HG03469 (cell line): ENCODE data around the gene IFITM5.

Experiments used
- ATAC-seq: cut with Tn5 transposase; IDR thresholded peaks from one replicate; pipeline ENCODE4 v1.9.1; 2021; ENCODE audit warnings: mild to moderate bottlenecking, moderate library complexity, moderate number of reproducible peaks; ENCODE audit not compliant: unreplicated experiment

Gene IFITM5

DNA sequence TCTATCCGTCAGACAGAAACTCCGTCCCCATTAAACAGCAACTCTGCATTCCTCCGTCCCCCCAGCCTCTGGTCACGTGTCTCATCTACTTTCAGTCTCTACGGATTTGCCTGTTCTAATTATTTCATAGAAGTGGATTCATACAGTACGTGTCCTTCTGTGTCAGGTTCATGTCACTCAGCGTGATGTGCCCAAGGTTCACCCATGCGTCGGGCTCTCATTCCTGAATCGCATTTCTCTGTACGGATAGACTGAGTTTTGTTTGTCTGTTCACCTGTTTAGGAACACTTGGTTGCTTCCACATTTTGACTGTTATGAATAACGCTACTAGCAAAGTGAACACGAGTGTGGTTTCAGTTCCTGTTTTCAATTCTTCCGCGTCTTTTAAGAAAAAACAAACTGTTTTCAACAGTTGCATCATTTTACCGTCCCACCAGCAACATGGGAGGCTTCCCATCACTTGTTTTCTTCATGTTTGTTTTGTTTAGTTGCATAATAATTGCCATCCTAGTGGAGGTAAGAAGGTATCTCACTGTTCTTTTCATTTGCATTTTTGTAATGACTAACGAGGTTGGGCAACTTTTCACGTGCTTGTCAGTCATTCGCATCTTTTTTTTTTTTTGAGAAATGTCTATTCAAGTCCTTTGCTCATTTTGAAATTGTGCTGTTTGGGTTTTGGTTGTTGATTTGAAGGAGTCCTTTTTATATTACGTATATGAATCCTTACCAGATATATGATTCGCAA lies 30.0 kb downstream of the IFITM5 start:
- peak; percentile 59 for ATAC-seq

DNA sequence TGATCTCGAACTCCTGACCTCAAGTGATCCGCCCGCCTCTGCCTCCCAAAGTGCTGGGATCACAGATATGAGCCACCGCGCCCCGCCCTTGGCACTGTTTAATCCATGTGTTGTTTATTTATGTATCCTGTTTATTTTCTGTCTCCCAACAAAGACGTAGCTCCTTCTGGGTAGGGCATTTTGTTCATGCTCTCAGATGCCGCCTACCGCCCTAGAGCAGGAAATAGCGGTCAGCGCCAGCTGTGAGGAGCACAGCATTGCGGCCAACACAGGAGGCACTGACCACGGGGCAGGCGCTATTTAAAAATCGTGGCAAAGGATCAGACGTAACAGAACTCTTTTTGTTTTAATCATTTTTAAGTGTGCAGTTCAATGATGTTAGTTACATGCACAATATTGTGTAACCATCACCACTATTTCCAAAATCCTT lies 30.6 kb downstream of the IFITM5 start:
- ATAC-seq, result peak; percentile 23

DNA sequence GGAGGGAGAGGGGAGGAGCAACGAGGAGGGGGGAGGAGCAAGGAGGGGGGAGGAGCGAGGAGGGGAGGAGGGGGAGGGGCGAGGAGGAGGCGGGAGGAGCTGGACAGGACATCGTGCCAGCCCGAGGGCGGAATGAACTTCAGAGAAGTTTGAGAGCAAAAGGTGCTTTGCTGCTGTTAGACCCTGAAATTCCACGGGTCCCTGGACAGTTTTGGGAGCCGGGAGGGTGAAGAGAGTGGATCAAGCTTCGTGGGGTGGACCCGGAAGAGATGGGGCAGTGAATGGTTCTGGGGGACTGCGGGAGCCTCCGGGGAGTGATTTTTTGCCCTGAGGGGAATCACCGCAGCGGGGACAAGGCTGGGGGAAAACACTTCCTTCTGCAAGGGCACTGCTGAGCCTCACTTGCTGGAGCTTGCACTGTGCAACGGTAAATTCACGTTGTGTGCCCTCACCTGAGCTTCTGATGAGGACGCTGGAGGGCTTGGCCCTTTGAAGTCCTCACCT lies 31.8 kb downstream of the IFITM5 start:
- ATAC-seq, result no peak

DNA sequence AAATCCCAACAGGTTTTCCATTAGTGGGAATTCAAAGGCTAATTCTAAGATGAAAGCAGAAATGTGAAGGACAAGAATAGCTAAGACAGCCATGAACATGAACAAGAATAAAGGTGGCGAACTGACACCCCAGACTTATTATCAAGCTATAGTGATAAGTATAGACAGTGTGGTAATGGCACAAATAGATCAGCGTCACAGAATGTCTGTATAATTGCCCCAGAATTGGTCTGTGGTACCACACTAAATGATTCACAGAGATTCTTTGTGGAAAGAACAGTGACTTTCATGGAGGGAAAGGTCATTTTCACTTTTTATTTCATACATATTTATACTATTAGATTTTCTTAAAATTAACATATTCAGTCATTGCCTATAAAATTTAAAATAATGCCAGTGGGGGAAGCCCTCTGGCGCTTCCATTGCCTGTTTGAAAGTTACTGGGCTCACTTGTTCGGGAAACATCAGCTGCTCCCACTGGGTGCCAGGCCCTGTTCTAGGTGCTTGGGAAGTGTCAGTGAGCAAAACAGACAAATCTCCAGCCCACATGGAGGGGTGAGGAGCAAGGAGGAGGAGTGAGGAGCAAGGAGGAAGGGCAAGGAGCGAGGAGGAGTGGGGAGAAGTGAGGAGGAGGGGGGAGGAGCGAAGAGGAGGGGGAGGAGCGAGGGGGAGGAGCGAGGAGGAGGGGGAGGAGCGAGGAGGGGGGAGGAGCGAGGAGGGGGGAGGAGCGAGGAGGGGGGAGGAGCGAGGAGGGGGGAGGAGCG lies 32.5 kb downstream of the IFITM5 start:
- no peak for ATAC-seq

DNA sequence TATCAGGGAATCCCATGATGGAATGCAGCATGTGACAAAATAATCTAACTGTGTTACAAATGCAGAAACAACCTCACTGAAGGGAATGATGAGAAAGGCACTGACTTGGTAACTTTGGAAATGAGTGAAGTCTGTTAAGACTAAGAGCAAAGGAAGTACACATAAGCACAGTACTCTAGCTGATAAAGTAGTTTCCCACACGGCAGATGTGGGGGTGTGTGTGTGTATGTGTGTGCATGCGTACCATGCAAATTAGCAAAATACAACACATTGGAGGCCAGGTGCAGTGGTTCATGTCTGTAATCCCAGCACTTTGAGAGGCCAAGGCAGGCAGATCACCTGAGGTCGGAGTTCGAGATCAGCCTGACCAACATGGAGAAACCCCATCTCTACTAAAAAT lies 37.7 kb downstream of the IFITM5 start:
- no peak for ATAC-seq

DNA sequence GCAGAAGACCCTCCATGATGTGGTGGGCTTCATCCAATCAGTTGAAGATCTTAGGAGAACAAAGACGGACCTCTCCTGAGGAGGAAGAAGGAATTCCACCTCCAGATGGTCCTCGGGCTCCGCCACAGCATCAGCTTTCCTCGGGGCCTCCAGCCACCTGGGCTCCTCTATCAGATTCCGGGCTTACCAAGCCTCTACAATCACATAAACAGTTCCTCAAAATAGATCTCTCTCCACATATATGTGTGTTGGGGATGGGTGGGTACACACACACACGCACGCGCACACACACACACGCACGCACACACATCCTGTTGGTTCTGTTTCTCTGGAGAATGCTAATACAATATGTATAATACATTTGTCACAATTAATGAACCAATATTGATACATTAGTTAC lies 39.9 kb downstream of the IFITM5 start:
- no peak for ATAC-seq

DNA sequence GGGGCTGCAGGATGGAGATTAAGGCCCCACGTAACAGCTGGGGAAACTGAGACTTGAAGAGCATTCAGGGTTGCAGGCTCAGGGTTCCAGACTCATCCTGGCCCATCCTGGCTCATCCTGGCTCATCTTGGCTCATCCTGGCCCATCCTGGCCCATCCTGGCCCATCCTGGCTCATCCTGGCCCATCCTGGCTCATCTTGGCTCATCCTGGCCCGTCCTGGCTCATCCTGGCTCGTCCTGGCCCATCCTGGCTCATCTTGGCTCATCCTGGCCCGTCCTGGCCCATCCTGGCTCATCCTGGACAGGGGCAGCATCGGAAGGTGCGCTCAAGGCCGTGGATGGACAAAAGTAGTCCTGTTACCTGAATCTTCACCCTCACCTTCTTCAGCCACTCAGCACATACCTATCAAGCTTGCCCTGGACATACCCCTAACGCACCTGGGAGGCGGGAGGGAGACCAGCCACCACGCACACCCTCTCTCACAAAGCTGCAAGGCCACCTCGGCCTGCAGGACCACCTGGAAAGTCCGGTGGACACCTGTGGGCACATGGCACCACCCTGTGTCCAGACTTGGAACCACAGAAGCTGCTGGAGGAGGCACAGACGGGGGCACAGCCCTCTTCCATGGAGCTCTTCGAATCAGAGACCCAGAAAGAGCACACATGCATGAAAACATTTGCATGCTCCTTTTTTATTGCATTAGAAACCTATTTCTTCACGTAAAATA lies 41.4 kb downstream of the IFITM5 start:
- no peak for ATAC-seq

DNA sequence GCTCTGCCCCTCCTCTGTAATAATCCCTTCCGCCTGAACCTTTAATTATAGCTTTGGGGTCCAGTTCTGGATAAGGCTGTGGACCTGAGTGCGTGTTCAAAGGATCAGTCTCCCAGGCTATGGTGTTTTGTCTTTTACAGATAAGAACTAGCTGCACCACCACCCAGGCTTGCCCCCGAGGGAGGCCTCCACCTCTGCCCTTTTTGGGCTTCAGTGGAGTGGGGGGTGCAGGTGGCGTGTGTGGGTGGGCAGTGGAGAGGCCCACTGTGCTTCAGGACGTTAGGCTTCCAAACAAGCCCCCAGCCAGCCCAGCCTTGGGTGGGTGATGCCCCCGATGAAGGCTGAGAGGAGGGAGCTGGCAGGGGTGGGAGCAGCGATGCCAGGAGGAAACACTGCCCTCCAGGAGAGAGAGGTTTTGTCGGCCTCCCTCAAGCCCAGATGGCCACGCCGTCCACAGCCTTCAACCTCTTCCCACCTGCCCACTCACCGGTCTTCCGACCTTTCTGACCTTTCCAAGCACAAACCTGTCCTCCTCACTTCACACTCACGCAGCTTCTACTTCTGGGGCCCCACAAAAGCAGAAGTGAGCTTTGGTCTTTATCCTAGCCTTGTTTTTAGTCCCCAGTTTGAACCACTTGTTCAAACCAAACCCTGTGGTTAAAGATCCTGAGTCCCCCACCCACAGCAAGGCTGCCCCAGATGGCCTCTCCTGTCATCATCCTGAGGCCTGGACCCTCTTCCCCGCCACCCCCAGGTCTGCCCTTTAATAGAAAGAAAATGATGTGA lies 42.2 kb downstream of the IFITM5 start:
- no peak for ATAC-seq

DNA sequence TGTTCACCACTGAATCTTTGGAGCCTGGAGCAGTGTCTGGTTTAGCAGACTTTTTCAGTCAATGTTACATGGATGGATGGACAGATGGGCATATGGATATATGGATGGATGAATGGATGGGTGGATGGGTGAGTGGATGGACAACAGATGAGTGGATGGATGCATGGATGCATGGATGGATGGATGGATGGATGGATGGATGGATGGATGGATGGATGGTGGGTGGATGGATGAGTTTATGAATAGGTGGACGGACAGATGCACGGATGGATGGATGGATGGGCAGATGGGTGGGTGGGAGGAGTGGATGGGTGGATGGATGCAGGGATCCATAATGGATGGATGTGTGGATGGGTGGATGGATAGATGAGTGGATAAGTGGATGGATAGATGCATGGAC lies 43.5 kb downstream of the IFITM5 start:
- ATAC-seq, result no peak

DNA sequence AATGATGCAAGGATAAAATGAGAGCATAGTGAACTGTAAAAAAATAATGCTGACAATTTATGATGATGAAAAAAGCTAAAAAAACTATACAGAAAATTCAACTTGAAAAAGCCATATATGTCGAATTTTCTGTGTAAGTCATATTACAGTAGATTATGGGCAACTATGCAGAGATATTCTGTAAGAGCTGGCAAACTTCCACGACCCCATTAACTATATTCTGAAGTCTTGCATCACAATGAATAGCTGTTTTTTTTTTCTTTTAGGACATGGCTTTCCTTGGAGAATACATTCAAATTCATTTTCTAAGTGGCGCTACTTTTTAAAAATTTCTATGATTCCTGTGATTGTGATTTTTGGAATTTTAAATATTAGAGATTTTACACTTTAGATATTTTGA lies 44.1 kb downstream of the IFITM5 start:
- ATAC-seq, result no peak

DNA sequence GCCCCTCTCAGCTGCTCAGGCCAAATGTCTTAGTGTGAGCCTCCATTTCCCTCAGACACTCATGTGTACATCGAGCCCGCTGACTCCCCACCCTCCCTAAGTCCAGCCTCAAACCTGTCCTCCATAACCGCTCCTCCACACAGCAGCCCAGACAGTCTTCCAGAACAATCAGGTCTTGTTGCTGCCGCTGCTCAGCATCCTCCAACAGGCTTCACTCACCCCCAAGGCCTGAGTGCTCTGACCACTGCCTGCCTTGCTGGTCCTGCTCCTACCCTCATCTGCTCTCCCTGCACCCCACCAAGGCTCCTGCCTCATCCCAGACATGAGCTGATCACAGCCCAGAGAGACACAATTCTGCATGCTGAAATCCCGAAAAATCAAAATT lies 45.4 kb downstream of the IFITM5 start:
- no peak for ATAC-seq

DNA sequence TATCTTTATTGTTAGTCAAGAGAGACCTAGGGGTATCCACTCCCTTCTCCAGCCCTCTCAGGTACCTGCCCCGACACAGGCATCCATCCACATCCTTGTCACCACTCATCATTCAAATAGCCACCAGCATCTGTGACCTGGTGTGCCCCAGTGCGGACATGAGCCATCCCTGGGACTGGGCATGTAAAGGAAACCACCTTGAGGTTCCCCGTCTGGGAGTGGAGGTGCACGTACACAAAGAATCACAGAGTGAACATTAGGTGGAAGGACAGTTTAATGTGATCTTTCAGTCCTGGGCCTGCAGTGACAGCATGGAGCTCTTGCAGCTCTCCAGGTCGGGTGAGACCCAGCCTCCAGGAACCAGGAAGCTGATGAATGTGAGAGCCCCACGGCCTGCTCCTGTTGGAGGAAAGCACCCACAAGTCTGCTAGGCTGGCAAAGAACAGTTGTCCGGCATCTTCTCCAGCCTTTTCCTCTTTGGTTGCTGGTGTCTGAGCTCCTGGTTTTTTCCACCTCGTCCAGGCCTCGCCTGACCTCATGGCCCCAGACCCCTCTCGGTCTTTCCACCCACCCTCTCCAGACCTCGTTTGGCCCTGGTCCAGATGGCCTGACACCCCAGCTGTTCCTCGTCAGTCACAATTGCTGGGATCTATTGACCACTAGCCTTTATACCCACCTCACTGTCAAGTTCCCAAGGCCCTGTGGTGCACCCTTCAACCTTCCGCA lies 46.0 kb downstream of the IFITM5 start:
- ATAC-seq, result no peak

DNA sequence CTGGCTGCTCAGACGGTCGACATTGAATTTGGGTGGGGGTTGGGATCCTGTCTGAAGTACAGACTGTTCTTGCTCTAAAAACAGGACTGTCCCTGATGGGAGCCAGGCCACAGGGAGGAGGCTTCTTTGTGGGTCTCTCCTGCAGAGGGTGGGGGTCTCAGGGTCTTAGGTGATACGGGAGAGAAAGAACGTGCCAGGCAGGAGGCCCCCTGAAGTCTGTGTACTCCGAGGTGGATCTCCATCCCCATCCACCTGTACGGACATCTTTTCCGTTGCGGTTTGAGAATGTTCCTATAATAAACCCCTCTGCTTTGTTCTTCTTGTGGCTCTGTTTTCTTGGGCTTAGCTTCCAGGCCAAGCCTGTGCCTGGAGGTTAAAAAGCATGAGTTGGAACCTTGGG lies 46.7 kb downstream of the IFITM5 start:
- ATAC-seq, result no peak

DNA sequence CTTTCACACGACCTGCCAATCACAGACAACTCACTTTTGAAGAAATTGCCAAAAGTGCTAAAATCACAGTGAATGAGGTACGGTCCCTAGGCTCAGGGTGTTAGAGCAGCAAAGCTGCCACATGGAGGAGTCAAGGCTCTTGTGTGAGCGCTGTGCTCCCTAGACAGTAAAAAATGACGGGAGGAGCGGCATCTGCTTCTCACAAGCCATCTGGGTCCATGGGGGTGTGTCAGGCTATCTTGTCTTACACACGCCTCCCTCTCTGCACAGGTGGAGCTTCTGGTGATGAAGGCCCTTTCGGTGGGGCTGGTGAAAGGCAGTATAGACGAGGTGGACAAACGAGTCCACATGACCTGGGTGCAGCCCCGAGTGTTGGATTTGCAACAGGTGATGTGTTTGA lies 47.8 kb downstream of the IFITM5 start:
- ATAC-seq, result no peak

DNA sequence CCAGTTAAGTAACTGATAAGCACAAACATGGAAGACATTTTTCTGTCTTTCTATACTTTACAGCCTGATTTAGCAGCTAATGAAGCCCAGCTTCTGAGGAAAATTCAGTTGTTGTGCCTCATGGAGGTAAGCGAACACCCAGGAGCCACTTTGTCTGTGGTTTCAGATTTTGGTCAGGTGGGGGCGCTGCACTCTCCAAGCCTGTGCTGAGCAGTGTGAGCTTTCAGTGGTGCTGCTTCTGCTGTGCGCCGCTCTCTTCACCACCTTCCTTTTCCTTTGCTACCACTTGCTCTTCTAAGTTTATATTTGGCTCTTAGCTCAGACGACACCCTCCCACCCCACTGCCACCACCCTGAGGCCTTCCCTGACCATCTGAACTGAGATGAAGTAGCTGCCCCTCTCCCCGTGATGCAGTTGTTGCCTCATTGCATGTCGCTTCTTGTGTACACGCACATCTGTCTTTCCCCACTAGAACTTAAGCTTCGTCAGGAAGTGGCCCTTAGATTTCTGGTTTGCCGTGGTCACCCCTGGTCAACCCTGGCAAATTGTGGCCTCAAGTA lies 48.5 kb downstream of the IFITM5 start:
- no peak for ATAC-seq

DNA sequence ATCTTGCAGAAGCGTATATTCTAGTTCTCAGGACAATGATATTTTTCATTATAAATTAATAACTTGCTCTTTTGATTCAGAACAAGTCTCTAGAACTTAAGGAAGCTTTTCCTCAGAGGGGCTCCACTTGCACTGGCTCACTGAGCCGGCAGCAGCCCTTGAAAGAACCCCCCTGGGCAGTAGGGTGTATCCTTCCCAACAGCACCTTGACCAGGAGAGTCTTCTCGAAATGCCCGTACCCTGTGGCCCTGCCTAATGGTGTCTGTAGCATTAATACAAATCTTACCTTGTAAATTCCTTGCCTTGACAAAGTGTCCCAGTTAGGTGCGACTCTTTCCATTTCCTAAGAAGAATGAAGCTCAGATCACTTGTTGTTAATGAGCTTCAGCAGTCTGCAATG lies 49.1 kb downstream of the IFITM5 start:
- ATAC-seq, result no peak

DNA sequence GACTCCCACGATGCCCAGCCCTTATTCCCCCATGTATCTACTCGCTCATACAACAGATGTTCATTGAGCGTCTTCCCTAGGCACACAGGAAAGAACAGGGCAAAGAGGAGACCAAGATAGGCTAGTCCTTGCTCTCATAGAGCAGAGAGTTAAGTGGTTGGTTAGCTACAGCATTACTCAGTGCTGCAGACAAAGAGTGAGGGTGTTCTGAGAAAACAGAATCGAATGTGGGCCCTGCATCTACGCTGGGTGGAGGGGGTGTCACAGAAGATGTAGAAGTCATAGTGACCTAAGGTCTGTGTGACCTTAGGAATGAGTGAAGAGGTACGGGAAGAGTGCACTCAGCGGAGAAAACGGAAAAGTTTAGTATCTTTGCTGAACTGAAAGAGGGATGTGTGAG lies 50.3 kb downstream of the IFITM5 start:
- ATAC-seq, result no peak
